Measurements from ENCODE around the gene FLVCR1.

Gene FLVCR1

DNA sequence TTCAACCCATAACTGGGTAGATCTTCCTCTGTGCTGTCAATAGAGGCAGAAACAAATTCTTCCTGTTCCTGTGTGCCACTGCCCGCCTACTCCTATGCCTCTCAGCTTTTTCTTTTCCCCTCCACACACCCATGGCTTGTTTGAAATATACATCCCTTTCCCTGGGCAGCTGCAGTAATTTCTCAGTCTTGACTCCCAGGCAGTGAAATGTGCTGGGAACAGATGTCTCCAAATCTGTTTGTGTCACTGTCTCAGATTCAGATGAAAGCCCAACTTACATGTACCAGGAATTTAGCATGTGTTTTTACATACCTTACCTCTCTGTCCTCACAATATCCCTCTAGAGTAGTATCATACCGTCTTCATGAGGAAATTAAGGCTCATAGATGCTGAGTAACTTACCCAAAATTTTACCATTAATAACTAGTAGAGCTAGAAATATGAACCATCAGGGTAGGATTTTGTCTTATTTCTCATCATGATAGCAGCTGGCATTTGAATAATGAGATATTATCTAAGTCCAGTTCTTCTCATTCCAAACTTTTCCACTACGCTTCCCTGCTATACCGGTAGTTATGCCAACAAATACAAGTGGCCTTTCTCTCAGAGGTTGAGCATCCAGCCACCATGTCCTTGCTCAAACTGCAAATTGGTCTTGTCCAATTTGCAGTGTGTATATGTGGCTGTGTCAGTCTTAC is 87.5 kb downstream of the FLVCR1 start:
- no peak for DNase-seq (ENCODE audit: low read depth in 2 of 2)

- no peak for DNase-seq (ENCODE audit: low read depth in 2 of 2)
Observed at GRCh38 chr1:212946872-212947271, 88.8 kb downstream of the FLVCR1 start.
